Suprapubic skin (tissue), 3 donors: ENCODE results near the gene TOP1.

ENCODE experiments used
- CTCF ChIP-seq, 2 donors: fragments of 200-600 bp in 1 of 2; fragments of 450-650 bp in 1 of 2; sonication (generic) in 1 of 2; IDR thresholded peaks; one replicate each; pipeline ENCODE4 v1.5.1; 2016 to 2019; ENCODE audit warnings: antibody characterized with exemption in 2 of 2, mild to moderate bottlenecking in 1 of 2, moderate library complexity in 1 of 2
- EP300 ChIP-seq: sonication (generic); formaldehyde crosslinking; IDR thresholded peaks from one replicate; pipeline ENCODE4 v1.6.1; 2017; ENCODE audit warnings: antibody characterized with exemption

- TF ChIP-seq EP300 (no peak), CTCF (IDR thresholded peaks at IDR 0.05) (no peak)
These were observed 25.3 kb upstream of the TOP1 start for GRCh38 chr20:41003143-41003935.
